Suprapubic skin (tissue), 3 donors: ENCODE data around the gene PPP2R5C.

ENCODE experiments used
- POLR2AphosphoS5 ChIP-seq, 3 donors: sonication (generic); formaldehyde crosslinking; IDR thresholded peaks; one replicate each; pipeline ENCODE4 v1.6.1; 2017; ENCODE audit warnings: antibody characterized with exemption in 3 of 3
- TF ChIP-seq, protein P1 (sequence below), 2 donors: fragments of 200-600 bp in 1 of 2; fragments of 450-650 bp in 1 of 2; sonication (generic) in 1 of 2; IDR thresholded peaks; one replicate each; pipeline ENCODE4 v1.5.1; 2016 to 2019; ENCODE audit warnings: antibody characterized with exemption in 2 of 2, mild to moderate bottlenecking in 1 of 2, moderate library complexity in 1 of 2

DNA sequence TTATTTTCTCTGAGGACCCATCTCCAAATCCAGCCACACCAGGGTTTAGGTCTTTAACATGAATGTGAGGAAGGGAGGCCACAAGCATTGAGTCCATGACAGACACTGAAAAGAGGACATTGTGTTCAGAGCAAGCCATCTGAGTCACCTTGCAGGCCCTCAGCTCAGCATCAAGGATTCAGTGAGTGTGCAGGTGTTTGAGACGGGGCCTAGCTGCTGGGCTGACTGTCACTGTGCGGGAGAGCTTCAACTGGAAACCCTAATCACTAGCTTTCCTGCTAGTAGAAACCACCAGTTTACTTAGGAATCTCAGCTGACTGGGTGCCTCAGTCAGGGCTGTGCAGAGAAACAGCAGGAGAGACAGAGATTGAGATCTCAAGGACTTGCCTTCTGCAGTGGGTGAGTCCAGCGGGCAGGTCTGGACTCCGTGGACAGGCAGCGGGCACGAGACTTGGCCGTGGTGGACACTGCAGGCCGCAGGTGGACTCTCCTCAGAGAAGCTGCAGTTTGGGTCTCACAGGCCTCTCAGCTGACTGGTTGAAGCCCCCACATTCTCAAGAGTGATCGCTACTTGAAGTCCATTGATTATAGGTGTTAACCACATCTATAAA lies 116.8 kb downstream of the PPP2R5C start:
- TF ChIP-seq, protein P1, sequence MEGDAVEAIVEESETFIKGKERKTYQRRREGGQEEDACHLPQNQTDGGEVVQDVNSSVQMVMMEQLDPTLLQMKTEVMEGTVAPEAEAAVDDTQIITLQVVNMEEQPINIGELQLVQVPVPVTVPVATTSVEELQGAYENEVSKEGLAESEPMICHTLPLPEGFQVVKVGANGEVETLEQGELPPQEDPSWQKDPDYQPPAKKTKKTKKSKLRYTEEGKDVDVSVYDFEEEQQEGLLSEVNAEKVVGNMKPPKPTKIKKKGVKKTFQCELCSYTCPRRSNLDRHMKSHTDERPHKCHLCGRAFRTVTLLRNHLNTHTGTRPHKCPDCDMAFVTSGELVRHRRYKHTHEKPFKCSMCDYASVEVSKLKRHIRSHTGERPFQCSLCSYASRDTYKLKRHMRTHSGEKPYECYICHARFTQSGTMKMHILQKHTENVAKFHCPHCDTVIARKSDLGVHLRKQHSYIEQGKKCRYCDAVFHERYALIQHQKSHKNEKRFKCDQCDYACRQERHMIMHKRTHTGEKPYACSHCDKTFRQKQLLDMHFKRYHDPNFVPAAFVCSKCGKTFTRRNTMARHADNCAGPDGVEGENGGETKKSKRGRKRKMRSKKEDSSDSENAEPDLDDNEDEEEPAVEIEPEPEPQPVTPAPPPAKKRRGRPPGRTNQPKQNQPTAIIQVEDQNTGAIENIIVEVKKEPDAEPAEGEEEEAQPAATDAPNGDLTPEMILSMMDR (IDR thresholded peaks at IDR 0.05) = no peak
- no peak for TF ChIP-seq POLR2AphosphoS5 (IDR thresholded peaks at IDR 0.05)
